Measurements from ENCODE around the gene CCDC78.
"Not testable (repeated sequence)": the region's sequence is repeated elsewhere in the genome, so short reads cannot be mapped to it uniquely, and the experiment has no call there.

The CCDC78 gene

GRCh38 chr16:751152-752006 is 25.1 kb upstream of the CCDC78 start:
- no peaks in the 10 kb centered on the region for H3K9me3 Mint-ChIP-seq
- no peak for DNase-seq (ENCODE audit: low spot score)
- no peaks in the 10 kb centered on the region for H3K36me3 Mint-ChIP-seq (ENCODE audit: low read depth)
- no peaks in the 10 kb centered on the region for H3K4me1 Mint-ChIP-seq (ENCODE audit: low read depth)
- H3K27ac Mint-ChIP-seq = no peak overlapping the region
- no peak overlapping the region for H3K4me3 Mint-ChIP-seq
- H3K27me3 Mint-ChIP-seq (ENCODE audit: low read depth) = peaks cover 4% of the 10 kb centered on the region

- DNase-seq (ENCODE audit: low spot score) = no peak
- H3K36me3 Mint-ChIP-seq (ENCODE audit: low read depth) = no peaks in the 10 kb centered on the region
- H3K4me3 Mint-ChIP-seq = no peak overlapping the region
- H3K27ac Mint-ChIP-seq = no peak overlapping the region
- H3K9me3 Mint-ChIP-seq = no peaks in the 10 kb centered on the region
- H3K4me1 Mint-ChIP-seq (ENCODE audit: low read depth) = no peaks in the 10 kb centered on the region
- no peaks in the 10 kb centered on the region for H3K27me3 Mint-ChIP-seq (ENCODE audit: low read depth)
Measured at GRCh38 chr16:750485-750884, 24.2 kb upstream of the CCDC78 start.

GRCh38 chr16:749010-749409 is 22.8 kb upstream of the CCDC78 start:
- no peak overlapping the region for H3K27ac Mint-ChIP-seq
- no peak for DNase-seq (ENCODE audit: low spot score)
- H3K36me3 Mint-ChIP-seq (ENCODE audit: low read depth) = no peaks in the 10 kb centered on the region
- no peaks in the 10 kb centered on the region for H3K9me3 Mint-ChIP-seq
- no peaks in the 10 kb centered on the region for H3K4me1 Mint-ChIP-seq (ENCODE audit: low read depth)
- no peak overlapping the region for H3K4me3 Mint-ChIP-seq
- no peaks in the 10 kb centered on the region for H3K27me3 Mint-ChIP-seq (ENCODE audit: low read depth)

- Mint-ChIP-seq H3K4me1 (ENCODE audit: low read depth) (no peaks in the 10 kb centered on the region), H3K36me3 (ENCODE audit: low read depth) (no peaks in the 10 kb centered on the region), H3K27ac (no peak overlapping the region), H3K27me3 (ENCODE audit: low read depth) (no peaks in the 10 kb centered on the region), H3K4me3 (no peak overlapping the region), H3K9me3 (no peaks in the 10 kb centered on the region)
- no peak for DNase-seq (ENCODE audit: low spot score)
Measured at GRCh38 chr16:747978-748746, 21.9 kb upstream of the CCDC78 start.

GRCh38 chr16:746637-747036 is 20.4 kb upstream of the CCDC78 start:
- DNase-seq (ENCODE audit: low spot score) = no peak
- H3K4me3 Mint-ChIP-seq = no peak overlapping the region
- H3K4me1 Mint-ChIP-seq (ENCODE audit: low read depth) = no peaks in the 10 kb centered on the region
- H3K27me3 Mint-ChIP-seq (ENCODE audit: low read depth) = no peaks in the 10 kb centered on the region
- H3K9me3 Mint-ChIP-seq = no peaks in the 10 kb centered on the region
- no peaks in the 10 kb centered on the region for H3K36me3 Mint-ChIP-seq (ENCODE audit: low read depth)
- H3K27ac Mint-ChIP-seq = no peak overlapping the region

- Mint-ChIP-seq H3K36me3 (ENCODE audit: low read depth) (no peaks in the 10 kb centered on the region), H3K9me3 (no peaks in the 10 kb centered on the region), H3K27ac (no peak overlapping the region), H3K27me3 (ENCODE audit: low read depth) (no peaks in the 10 kb centered on the region), H3K4me1 (ENCODE audit: low read depth) (no peaks in the 10 kb centered on the region), H3K4me3 (no peak overlapping the region)
- no peak for DNase-seq (ENCODE audit: low spot score)
Measured at GRCh38 chr16:745739-746138, 19.5 kb upstream of the CCDC78 start.

GRCh38 chr16:743794-744500 is 17.7 kb upstream of the CCDC78 start:
- no peak for DNase-seq (ENCODE audit: low spot score)
- H3K36me3 Mint-ChIP-seq (ENCODE audit: low read depth) = peaks cover 5% of the 10 kb centered on the region
- peaks cover 5% of the 10 kb centered on the region for H3K4me1 Mint-ChIP-seq (ENCODE audit: low read depth)
- H3K27ac Mint-ChIP-seq = no peak overlapping the region
- H3K27me3 Mint-ChIP-seq (ENCODE audit: low read depth) = no peaks in the 10 kb centered on the region
- no peak overlapping the region for H3K4me3 Mint-ChIP-seq
- no peaks in the 10 kb centered on the region for H3K9me3 Mint-ChIP-seq

- not testable (repeated sequence) for H3K4me3 Mint-ChIP-seq; H3K4me1 Mint-ChIP-seq (ENCODE audit: low read depth)
Measured at GRCh38 chr16:742894-743293, 16.7 kb upstream of the CCDC78 start.

GRCh38 chr16:741986-742629 is 15.9 kb upstream of the CCDC78 start:
- no peak for DNase-seq (ENCODE audit: low spot score)
- Mint-ChIP-seq H3K4me3 (peak overlapping the region; percentile 76), H3K4me1 (ENCODE audit: low read depth) (peaks cover 8% of the 10 kb centered on the region), H3K9me3 (no peaks in the 10 kb centered on the region), H3K27ac (no peak overlapping the region), H3K36me3 (ENCODE audit: low read depth) (peaks cover 9% of the 10 kb centered on the region), H3K27me3 (ENCODE audit: low read depth) (no peaks in the 10 kb centered on the region)

More at GRCh38 chr16:742894-743293, 16.7 kb upstream of the CCDC78 start:
- not testable (repeated sequence) for H3K36me3 Mint-ChIP-seq (ENCODE audit: low read depth); H3K27me3 Mint-ChIP-seq (ENCODE audit: low read depth); H3K9me3 Mint-ChIP-seq; DNase-seq (ENCODE audit: low spot score); H3K27ac Mint-ChIP-seq

- Mint-ChIP-seq H3K36me3 (ENCODE audit: low read depth) (peaks cover 13% of the 10 kb centered on the region), H3K27me3 (ENCODE audit: low read depth) (no peaks in the 10 kb centered on the region), H3K27ac (peak within 1 kb of the TSS; percentile 63), H3K4me3 (peak within 1 kb of the TSS; percentile 82), H3K4me1 (ENCODE audit: low read depth) (peaks cover 12% of the 10 kb centered on the region), H3K9me3 (no peaks in the 10 kb centered on the region)
- DNase-seq (ENCODE audit: low spot score) = peak; percentile 94
Measured at GRCh38 chr16:740764-741505, 14.7 kb upstream of the CCDC78 start, which contains the start of gene CIAO3. CIAO3 (minus strand) TSS chr16:740997; CDS start chr16:740985, 12 bp downstream.

- H3K36me3 Mint-ChIP-seq (ENCODE audit: low read depth) = peaks cover 13% of the 10 kb centered on the region
- H3K9me3 Mint-ChIP-seq = no peaks in the 10 kb centered on the region
- no peak for DNase-seq (ENCODE audit: low spot score)
- H3K27ac Mint-ChIP-seq = peak overlapping the region; percentile 63
- no peaks in the 10 kb centered on the region for H3K27me3 Mint-ChIP-seq (ENCODE audit: low read depth)
- H3K4me3 Mint-ChIP-seq = peak overlapping the region; percentile 82
- H3K4me1 Mint-ChIP-seq (ENCODE audit: low read depth) = peaks cover 12% of the 10 kb centered on the region
Measured at GRCh38 chr16:740459-740763, 14.2 kb upstream of the CCDC78 start.

- Mint-ChIP-seq H3K4me1 (ENCODE audit: low read depth) (peaks cover 12% of the 10 kb centered on the region), H3K27me3 (ENCODE audit: low read depth) (no peaks in the 10 kb centered on the region), H3K4me3 (peak overlapping the region; percentile 82), H3K9me3 (no peaks in the 10 kb centered on the region), H3K27ac (no peak overlapping the region), H3K36me3 (ENCODE audit: low read depth) (peaks cover 13% of the 10 kb centered on the region)
- no peak for DNase-seq (ENCODE audit: low spot score)
Measured at GRCh38 chr16:739560-740458, 13.6 kb upstream of the CCDC78 start.
